ENCODE results near the gene DUSP6.

The DUSP6 gene

DNA sequence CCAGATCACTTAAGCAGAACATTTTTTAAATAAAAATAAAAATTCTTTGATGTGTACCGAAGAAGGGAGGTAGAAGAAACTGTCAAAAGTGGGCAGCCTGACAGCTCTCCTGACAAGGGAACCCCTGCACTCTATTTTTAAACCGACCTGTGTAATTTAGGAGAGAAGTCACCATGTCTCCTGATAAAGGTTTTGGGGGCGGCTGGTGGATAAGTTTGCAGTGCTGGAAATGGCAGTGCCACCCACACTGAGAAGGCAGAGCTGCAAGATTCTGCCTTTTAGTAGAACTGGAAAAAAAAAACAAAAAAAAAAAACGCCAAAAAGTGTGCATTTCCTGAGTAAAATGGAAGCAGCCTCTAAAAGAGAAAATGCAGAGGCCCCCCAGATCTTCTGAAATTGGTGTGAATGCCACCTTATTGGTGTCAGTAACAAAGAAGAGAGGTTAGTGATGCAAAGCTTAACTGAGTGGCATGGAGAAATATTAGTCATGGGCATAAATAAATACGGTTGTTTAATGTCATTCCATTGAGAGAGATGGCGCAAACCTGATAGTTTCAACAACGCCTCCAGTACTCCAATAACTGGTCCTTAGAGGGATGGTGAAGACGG lies 24.7 kb downstream of the DUSP6 start:
- no peak for DNase-seq

DNA sequence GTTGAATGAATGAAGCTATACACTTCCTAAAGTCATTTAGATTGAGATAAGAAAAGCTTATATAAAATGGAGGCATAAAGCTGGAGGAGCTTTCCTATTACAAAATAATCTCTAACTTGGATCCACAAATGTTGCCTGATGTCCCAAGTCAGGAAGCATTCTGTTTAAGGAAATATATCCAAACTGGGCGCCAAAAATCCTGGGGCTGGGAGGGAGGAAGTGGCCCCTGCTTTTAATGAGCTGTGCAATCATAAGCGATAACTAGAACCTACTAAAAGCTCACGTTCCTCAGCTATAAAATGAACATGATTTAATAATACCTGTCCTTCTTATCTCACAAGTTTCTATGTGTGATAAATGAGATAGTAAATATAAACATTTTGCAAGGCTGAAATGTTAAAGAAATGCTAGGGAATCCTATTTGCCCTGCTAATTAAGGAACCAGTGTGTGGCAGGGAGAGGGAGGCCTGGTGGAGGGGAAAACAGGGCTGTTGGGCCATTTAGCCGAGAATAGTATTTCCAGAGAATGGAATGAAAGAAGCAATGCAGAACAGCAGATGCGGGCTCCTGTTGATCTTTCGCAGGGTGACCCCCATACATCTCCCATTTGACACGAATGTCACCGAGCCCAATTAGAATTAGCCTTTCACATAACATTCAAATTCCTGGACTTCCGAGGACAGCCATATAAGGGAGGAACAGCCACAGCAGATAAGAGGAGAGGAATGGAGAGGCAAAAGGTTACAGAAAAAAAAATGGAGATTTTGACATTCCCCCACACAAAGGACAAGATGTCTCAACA lies 25.9 kb downstream of the DUSP6 start:
- DNase-seq, result no peak

DNA sequence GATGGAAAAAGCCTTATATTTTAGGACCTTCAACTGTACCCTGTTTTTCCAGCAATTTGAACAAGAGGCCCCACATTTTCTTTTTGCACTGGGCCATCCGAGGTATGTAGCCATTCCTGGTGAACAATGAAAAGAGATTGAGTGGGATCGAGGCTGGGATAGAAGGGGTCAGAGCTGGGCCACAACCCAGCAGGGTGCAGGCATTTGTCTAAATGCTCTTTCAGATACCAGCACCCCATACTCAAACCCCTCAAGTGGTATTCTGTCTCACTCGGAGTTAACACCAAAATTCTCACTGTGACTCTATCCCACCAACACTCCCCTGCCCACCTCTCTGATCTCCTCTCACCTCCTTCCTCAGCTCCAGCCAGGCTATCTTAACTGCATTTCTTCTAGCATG lies 26.8 kb downstream of the DUSP6 start:
- no peak for DNase-seq

DNA sequence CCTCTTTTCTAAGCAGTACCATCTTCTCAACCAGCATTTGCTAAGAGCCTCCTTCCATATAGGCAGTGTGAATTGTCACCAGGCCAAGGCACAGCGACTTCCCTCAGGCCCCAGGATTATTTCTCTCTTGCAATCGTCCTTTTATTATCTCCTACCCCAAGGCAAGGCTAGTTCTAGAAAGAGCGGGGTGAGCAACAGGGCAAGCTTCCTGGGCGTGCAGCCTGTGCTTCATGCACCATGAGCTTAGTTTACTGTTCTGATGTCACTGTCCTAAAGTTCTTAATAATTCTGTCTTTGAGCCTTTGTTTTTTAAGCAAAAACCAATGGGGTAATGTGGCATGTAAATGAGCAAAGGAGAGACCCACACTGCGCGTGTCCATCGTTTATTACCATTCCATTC lies 27.9 kb downstream of the DUSP6 start:
- no peak for DNase-seq

DNA sequence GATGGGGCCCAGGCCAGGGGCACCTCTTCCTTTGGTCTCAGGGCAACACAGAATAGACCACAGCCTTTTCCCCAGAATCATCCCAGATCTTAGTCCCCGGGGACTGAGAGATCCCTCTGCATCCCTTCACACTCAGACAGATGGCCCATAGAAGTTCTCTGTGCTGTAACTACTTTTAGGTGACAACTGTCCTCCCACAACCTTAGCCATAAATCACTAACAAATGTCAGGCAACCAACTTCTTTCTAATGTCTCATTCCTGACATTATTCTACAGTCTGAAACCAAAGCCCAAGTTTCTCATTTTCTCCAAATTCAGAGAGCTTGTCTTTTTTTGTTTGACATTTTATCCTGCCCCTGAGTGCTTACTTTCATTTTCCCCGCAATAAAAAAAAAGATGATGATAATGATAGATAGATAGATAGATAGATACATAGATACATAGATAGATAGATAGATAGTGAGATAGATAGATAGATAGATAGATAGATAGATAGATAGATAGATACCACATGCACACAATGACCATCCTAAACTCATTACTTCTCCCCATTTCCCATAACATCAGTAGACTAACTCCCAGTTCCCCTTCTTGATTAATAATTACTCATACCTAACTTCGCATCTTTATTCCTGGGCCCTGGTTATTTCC lies 28.6 kb downstream of the DUSP6 start:
- DNase-seq, result no peak

DNA sequence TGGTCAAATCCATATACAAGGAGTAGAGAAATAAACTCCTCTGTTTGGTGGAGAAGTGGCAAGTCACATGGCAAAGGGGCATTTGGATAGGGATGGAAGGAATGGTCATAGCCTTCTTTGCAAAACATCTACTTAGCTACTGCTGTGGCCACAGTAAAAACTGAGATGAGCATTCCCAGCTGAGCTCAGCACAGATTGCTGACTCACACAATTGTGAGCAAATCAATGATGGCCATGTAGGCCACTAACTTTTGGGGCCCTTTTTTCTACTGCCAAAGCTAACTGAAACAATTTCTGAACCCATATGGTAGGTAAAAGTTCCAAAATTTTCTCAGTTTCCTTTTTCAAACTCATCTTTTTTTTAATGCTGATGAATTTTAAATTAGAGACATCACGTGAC lies 31.6 kb downstream of the DUSP6 start:
- no peak for DNase-seq

DNA sequence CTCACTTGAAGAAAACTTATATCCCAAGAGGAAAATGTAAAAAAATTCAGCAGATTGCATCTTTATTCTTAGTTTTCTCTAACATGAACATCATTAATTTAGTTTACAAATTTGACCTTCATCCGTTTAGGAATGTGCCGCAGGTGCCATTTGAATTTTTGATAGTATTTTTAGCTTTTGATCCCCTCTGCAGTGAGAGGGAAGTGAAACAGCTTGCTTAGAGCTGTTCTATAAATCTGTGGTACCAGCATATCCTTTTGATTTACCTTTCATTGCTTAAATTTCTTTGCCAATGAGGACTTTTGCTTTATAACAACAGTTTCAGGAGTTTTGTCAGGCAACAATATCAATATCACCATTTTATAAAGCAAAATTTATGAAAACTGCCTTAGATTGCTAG lies 32.7 kb downstream of the DUSP6 start:
- DNase-seq, result no peak

DNA sequence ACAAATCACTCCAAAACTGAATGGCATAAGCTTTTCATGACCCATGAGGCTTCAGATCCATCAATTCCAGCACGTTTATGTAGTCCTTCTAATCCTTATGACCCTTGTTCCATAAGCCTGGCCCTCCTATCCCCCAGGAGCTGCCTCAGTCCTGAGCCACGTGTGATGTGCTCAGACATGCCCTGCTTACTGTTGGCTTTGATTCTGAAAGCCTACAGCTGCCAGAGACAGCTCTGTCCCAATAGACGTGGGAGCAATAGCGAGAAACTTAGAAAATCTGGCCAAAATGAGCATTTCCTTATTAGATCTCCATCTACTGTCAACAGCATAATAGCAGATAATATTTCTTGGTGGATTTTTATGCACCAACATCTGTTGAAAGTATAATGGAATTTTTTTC lies 33.2 kb downstream of the DUSP6 start:
- no peak for DNase-seq

DNA sequence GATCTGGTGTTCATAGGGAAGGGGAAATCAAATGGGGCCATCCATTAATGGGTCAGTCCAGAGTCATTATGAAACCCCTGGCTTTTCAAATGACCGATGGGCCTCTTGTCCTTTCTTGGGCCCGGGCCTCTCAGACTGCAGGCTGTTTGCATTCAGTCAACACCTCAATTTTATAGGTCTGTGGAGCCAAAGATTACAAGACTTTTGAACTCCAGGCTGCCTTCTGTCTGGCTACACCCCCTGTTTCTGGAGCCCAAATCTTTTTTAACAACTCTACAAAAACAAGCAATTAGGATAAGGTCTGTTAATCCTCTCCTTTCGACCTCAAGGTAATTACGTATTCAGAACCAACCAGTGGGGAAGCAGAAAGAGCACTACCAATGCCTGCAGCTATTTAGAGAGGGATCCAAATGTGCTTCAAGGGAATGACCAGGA lies 35.6 kb downstream of the DUSP6 start:
- no peak for DNase-seq

DNA sequence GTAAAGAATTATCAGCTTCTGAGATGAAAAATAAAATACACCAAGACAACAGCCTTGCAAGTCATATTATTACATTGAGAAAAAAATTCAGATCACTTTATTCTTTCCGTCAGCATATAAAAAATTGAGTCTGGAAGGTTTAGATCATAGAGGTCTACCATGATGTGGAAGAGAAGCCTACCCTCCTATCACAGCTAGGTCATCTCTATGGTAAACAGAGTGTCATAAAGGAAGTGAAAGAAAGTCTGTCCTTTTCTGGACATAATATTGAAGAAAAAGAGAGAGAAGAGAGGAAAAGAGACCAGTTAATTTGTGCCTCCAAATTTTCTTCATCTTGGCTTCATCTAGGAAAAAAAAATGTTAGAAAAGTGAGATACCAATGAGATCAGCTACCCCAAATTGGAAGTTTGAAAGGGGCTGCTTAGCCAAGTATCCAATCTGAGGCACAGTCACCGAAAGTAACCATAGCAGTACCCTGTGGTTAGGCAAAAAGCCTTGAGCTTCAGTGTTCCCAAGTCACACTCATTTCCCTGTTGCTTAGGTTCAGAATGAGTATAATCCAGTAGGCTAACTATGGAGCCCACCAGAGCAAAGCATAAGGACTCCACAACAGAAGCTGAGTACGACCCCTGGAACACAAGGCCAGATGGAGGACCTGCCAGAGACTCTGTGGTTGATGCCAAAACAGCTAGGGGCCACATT lies 38.1 kb downstream of the DUSP6 start:
- no peak for DNase-seq

DNA sequence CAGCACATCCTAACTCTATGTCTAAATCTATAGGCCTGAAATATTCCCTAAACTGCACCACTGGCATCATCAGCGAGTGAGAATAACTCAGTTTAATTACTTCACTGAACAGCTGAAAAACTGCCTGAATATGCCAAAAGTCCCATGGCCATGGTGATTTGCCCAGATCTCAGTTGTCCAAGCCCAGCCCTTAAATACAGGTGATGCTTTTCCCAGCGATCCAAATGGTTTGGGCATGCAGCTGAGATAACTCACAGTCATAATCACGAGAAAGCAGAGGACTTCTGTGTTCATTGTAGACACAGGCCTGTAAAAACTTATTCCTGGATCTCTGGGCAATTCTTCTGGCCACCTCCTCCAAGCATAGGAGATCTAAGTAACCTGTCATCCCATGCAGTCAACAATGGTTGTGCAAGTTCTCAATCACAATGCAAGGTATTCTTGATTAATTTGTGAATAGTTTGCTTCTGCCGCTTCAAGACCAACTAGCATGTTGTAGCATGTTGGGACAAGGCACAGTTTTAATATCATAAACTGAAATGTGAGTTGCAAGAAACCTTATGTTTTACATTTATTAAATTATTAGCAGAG lies 40.5 kb downstream of the DUSP6 start:
- no peak for DNase-seq

DNA sequence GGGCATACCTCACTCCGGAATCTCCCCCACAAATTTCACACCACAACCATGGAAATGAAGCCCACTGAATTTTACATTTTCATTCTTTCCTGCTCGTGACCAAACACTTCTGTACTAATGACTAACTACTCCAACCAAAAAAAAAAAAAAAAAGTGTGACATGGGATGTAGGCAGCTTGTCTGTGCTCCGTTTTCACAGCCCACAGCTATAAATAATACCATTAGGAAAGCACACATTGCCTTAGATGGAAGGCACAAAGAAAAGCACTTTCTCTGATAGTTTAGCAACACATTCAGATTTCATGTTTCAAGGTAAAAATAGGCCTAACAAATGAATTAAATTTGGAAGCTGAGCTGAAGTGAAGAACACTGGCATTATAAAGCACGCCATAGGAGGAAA lies 42.5 kb downstream of the DUSP6 start:
- DNase-seq, result no peak

DNA sequence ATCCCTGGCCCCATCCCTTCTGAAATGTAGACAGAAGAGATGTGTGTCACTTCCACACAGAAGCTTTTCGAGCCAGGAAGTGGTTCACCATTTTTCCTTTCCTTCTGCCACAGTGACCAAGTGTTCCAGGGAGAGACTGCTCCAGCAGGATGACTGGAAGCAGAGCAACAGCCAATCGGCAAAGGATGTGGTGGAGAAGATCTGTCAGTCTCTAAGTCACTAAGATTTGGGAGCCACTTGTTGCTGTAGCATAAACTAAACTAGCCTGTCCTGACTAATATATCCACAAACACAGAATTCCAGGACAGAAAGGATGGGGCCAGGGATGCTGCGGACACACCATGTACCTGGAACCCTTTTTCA lies 42.9 kb downstream of the DUSP6 start:
- DNase-seq, result no peak

DNA sequence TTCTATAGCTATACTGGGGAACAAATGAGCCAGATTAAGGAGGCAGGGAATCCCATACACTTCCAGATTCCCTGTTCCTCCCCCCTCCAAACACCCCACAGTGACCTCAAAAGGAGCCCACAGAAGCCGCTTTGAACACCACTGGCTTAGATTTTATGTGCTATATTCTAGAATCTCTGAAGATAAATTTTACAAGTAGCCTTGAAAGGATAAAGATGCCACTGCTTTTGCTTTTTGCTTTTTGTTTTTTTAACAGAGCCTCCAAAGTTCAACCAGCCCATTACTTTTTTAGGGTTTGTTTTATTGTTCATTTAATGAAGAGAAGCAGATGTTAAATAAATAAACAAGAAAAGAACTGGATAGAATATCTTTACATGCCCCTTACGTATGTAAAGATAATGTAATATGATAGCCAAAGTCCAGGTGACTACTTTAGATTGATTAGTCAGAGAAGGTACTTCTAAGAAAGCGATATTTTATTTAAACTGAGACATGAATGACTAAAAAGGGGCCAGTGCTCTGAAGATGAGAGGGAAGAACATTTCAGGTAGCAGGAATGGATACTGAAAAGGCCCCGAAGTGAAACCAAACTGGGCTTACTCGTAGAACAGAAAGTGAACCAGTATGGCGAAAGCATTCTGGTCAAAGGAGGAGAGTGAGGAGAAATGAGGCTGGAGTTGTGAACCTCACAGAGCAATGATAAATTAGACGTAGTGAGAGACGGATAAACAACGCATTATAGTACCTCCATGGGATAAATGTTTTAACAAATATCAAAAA lies 44.6 kb downstream of the DUSP6 start:
- DNase-seq, result no peak

DNA sequence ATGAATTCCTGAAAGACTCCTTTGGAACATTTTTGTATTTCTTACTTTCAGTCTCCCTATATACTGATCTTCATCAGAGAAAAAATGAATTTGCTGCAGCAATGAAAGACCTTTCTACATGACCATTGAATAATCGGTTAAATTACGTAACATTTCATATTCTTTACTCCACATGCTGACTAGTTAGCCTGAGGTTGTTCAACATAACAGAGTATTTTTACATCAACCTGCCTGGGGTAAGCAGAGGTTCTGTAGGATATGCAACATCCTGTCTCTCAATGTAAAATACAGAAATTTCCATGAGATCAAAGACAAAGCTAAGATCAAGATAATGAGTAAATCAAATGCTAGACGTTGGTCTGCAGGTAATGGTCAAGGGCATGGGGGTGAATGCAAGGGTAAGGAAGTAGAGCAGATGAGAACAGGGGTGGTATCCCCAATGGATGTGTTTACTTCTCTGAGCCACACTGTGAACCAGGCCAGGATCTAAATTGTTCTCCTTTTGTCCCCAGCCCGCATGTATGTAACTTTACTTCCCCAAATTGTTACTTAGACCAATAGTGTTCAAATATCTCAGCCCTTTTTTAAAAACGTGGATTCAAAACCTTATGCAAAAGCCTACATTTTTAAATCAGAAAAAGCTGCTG lies 45.4 kb downstream of the DUSP6 start:
- no peak for DNase-seq

DNA sequence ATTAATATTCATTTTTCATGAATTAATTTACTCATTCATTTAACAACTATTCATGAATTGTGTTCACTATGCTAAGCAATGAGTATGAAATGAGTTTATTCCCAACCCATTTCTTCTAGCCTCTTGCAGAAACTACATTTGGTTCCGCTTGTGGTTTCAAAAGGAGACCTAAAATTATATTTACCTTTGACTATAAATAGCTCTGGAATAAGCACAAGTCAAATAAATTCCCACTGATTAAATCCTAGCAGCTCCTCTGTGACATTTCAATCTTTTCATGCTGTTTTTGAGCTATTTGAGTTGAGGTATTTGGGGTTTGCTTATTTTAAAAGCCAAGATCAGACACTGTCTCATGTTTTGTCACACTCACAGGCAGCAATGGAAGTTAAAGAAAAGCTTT lies 46.9 kb downstream of the DUSP6 start:
- no peak for DNase-seq

DNA sequence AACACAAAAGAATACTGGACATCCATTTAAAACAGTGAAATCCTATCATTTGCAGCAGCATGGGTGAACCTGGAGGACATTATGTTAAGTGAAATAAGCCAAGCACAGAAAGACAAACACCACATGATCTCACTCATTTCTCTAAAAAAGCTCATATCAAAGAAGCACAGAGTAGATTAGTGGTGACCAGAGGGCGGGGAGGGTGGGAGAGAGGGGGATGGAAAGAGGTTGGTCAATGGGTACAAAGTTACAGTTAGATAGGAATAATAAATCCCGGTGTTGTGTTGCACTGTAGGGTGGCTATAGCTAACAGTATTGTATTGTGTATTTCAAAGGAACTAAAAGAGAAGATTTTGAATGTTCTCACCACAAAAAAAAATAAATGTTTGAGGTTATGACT lies 52.4 kb downstream of the DUSP6 start:
- no peak for DNase-seq

DNA sequence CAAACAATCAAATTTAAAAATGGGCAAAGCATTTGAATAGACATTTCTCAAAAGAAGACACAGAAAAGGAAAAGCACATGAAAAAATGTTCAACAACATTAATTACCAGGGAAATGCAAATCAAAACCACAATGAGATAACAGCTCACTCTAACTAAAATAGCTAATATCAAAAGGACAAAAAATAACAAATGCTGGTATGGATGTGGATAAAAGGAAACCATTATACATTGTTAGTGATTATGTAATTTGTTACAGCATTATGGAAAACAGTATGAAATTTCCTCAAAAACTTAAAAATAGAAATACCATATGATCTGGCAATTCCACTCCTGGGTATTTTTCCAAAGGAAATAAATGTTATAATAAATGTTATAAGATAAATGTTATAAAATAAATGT lies 52.9 kb downstream of the DUSP6 start:
- no peak for DNase-seq

All from CD4-positive, alpha-beta T cell treated with Interleukin-6 for 4 hours (primary cell).